ENCODE results near the gene NAA30.

GRCh38 chr14:57461777-57462320 is 71.5 kb downstream of the NAA30 start:
- TF ChIP-seq POLR2AphosphoS5 (IDR thresholded peaks at IDR 0.05; ENCODE audit: low read depth, low read length) (no peak), SIN3A (IDR thresholded peaks at IDR 0.05; ENCODE audit: borderline replicate concordance, insufficient read depth, low read depth, low read length) (no peak), TCF7L2 (IDR thresholded peaks at IDR 0.05; ENCODE audit: low read depth, low read length) (no peak)
- TF ChIP-seq, protein P1, sequence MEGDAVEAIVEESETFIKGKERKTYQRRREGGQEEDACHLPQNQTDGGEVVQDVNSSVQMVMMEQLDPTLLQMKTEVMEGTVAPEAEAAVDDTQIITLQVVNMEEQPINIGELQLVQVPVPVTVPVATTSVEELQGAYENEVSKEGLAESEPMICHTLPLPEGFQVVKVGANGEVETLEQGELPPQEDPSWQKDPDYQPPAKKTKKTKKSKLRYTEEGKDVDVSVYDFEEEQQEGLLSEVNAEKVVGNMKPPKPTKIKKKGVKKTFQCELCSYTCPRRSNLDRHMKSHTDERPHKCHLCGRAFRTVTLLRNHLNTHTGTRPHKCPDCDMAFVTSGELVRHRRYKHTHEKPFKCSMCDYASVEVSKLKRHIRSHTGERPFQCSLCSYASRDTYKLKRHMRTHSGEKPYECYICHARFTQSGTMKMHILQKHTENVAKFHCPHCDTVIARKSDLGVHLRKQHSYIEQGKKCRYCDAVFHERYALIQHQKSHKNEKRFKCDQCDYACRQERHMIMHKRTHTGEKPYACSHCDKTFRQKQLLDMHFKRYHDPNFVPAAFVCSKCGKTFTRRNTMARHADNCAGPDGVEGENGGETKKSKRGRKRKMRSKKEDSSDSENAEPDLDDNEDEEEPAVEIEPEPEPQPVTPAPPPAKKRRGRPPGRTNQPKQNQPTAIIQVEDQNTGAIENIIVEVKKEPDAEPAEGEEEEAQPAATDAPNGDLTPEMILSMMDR (IDR thresholded peaks at IDR 0.05), result no peak
- TF ChIP-seq, protein P2, sequence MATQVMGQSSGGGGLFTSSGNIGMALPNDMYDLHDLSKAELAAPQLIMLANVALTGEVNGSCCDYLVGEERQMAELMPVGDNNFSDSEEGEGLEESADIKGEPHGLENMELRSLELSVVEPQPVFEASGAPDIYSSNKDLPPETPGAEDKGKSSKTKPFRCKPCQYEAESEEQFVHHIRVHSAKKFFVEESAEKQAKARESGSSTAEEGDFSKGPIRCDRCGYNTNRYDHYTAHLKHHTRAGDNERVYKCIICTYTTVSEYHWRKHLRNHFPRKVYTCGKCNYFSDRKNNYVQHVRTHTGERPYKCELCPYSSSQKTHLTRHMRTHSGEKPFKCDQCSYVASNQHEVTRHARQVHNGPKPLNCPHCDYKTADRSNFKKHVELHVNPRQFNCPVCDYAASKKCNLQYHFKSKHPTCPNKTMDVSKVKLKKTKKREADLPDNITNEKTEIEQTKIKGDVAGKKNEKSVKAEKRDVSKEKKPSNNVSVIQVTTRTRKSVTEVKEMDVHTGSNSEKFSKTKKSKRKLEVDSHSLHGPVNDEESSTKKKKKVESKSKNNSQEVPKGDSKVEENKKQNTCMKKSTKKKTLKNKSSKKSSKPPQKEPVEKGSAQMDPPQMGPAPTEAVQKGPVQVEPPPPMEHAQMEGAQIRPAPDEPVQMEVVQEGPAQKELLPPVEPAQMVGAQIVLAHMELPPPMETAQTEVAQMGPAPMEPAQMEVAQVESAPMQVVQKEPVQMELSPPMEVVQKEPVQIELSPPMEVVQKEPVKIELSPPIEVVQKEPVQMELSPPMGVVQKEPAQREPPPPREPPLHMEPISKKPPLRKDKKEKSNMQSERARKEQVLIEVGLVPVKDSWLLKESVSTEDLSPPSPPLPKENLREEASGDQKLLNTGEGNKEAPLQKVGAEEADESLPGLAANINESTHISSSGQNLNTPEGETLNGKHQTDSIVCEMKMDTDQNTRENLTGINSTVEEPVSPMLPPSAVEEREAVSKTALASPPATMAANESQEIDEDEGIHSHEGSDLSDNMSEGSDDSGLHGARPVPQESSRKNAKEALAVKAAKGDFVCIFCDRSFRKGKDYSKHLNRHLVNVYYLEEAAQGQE (IDR thresholded peaks at IDR 0.05; ENCODE audit: insufficient read depth in 1 of 2, low read depth in 2 of 2, low read length in 1 of 2), result no peak

Data from Panc1 (cell line).